DMS53 (cell line): ENCODE results near the gene PTPRN2.

Experiments
- DNase-seq: peaks from one replicate; lab custom pipeline; 2025; lab: John Stamatoyannopoulos, UW

Gene PTPRN2

GRCh38 chr7:157830331-157830730, 757.3 kb downstream of the PTPRN2 start:
- peak; percentile 56 for DNase-seq

- DNase-seq: no peak
Measured at GRCh38 chr7:157829491-157829890, 758.1 kb downstream of the PTPRN2 start.

DNA sequence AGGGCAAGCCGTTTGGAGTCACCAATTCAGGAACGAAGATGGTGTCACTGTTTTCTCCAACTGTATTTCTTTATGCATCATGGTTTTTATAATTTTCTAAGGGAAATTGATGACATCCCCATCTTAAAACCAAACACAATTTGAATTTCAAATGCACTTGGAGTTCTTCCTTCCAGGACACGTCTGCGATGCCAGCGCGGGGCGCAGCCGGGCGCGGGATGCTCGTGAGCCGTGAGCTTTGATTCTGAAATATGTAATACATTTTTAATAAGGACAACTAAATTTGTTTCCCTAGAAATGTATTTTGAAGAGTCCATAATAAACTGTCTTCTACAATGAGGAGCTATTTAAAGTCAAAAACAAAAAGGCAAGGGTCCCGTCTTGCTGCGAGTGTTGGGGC, 758.7 kb downstream of the PTPRN2 start:
- DNase-seq: no peak

- no peak for DNase-seq
Measured at GRCh38 chr7:157828190-157828589, 759.4 kb downstream of the PTPRN2 start.

DNA sequence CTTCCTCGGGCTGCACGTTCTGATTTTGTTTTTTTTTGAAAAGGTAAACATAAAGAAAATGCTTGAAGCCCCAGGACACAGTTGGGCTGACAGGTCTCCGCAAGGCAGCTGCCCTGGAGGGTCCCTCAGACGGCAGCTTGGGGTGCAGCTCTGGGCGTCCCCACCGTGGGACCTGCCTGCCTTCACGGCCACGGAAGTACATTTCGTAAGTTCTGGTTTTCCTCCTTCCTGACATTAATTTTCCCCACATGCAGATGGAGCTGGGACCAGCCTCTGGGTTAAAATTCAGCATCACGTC, 759.8 kb downstream of the PTPRN2 start:
- no peak for DNase-seq

- DNase-seq: no peak
Measured at GRCh38 chr7:157827045-157827862, 760.4 kb downstream of the PTPRN2 start.

DNA sequence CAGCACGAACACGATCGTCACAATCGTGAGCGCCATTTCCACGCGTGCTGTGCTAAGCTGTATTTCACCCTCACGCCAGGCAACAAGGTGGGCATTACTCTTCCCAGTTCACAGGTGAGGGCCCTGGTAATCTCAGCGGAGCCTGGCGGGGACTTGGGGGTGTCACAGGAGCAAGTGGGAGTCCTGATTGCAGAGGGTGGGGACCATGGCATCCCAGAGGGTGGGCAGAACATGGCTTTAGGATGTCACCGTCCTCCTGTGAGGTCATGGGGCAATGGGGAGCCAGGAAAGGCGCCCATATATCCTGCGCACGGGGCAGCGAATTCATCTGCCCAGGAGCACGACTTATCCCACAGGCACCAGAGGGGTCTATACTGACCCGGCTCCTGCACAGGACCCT, 761.1 kb downstream of the PTPRN2 start:
- DNase-seq: no peak

- DNase-seq: peak; percentile 43
Measured at GRCh38 chr7:157825325-157825724, 762.3 kb downstream of the PTPRN2 start.

- no peak for DNase-seq
Measured at GRCh38 chr7:157824819-157825121, 762.9 kb downstream of the PTPRN2 start.

GRCh38 chr7:157824011-157824818, 763.4 kb downstream of the PTPRN2 start:
- no peak for DNase-seq

- DNase-seq: no peak
Measured at GRCh38 chr7:157822688-157823031, 765.0 kb downstream of the PTPRN2 start.

DNA sequence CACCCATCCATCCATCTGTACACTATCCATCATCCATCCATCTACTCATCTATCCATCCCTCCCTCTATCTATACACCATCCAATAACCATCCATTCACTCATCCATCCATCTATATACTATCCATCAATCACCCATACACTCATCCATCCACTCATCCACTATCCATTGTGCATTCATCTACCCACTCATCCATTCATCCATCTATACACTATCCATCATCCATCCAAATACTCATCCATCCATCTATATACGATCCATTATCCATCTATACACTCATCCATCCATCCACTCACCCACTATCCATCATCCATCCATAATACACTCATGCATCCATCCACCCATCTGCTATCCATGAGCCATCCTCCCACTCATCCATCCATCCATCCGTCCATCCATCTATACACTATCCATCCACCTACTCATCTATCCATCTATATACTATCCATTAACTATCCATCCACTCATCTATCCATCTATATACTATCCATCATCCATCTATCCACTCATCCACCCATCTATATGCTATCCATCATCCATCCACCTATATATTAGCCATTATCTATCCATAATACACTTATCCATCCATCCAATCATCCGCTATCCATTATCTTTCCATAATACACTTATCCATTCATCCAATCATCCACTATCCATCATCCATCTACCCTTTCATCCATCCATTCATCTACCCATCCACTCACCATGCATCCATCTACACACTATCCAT, 765.5 kb downstream of the PTPRN2 start:
- no peak for DNase-seq

DNA sequence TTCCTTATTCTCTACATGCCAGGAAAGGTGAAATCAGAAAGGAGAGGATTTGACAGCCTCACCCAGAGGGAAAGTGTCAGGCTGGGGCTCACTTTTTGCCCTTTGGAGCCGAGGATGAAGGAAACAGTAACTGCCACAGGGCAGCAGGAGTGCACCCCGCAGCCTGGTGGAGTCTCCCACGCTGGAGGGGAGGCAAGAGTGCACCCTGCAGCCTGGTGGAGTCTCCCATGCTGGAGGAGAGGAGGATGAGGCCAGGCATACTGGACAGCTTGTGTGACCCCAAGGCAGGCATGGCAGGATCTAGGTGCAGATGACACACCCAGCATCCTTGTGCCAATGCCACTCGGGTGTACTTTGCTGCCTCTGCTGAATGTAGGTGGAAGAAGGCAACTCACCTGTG, 766.8 kb downstream of the PTPRN2 start:
- no peak for DNase-seq

- no peak for DNase-seq
Measured at GRCh38 chr7:157819455-157819807, 768.2 kb downstream of the PTPRN2 start.

DNA sequence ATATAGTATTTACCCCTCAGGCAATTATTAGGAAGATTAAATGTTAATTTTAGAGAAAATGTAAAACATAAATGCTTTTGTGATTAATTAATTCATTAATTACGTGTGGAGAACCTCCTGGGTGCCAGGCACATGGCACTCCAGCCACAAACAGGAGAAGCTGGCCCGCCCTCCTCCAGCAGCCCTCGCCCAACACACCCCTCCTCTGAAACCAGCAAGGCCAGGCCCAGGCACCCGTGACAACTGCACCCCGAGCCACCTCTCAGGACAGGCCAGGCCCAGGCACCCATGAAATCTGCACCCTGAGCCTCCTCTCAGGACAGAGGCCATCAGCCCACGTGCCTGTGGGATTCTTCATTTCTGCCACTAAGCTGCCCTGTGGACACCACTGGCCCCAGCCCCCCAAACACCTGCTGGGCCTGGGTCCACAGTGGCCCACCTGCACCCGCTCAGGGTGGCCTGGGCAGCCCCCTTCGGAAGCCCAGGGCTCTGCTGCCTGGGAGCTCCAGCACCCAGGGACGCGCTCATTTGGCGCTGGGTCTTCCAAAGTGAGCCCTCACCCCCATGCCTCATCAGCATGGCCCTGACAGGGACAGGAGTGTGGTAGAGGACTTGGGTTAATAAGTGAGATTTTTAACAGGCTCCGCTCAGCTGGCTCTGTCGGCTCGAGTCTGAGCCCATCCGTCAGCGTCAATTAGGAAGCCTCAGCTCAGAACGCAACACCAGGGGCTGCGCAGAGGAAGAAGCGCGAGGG, 768.7 kb downstream of the PTPRN2 start:
- DNase-seq: no peak

DNA sequence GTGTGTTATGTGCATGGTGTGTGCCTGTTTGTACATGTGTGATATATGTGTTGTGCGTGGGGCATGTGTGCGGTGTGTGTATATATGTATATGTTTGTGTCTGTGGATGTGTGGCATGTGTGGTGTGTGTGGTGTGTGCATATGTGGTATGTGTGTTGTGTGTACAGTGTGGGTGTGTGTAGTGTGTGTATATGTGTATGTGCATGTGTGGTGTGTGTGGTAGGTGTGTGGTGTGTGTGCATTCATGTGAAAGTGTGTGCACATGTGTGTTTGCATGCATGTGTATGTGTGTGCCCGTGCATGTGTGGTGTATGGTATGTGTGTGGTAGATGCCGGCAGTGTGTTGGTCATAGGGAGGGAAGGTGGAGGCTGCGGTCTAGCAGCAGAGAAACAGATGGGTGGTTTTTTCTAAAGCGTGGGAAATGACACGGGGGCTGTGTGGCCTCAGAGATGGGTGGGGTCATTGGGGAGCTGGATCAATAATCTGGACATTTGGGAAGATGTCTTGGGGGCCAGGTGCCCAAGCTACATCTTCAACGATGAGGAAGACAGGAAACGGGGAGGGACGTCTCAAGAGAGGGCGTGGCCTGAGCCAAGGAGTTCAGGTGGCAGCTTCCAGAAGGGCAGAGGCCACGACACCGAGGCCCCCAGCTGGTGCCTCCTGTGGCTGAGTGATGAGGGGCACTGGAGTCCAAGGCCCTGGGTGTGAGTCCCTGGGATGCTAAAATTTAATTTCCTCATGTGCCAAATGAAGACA, 769.5 kb downstream of the PTPRN2 start:
- DNase-seq: no peak

DNA sequence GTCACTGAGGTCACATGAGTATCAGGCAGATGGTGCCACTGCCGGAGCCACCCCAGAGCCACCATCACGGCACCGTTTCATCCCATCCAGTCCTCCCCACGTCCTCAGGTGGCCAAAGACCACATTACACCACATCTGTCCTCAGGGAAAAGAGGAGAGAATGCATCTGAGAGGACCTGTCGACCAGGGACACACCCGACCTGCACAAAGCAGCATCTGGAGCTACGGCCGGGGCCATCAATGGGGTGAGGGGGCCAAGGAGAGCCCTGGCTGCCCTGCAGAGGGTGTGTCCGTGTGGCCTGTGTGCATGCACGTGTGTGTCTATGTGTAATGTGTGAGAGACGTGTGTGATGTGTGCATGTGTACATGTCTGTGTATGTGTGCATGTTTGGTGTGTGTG, 770.2 kb downstream of the PTPRN2 start:
- no peak for DNase-seq

GRCh38 chr7:157816526-157817250, 770.9 kb downstream of the PTPRN2 start:
- DNase-seq: no peak

- DNase-seq: no peak
Measured at GRCh38 chr7:157816086-157816485, 771.5 kb downstream of the PTPRN2 start.

DNA sequence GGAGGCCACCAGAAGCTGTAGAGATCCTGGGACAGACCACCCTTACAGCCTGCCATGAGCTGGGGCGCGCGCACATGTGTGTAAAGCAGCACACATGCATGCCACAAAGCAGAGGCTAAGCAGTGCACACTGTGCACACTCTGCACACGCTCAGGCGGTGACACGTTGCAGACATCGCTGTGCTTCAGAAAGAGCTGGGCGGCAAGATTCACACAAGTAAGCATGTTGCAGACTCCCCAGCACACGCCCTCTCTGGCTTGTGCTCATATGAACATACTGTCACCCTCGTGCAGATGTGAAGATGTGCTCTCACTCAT, 772.0 kb downstream of the PTPRN2 start:
- no peak for DNase-seq
